Glomerular endothelial cell (primary cell): Measurements from ENCODE around the gene PLEKHF1. TPM values are rescaled to one million over a fixed set of nuclear protein-coding genes. Genes with fewer than 3 reads are reported as not detected.
"Not testable (repeated sequence)": the region's sequence is repeated elsewhere in the genome, so short reads cannot be mapped to it uniquely, and the experiment has no call there.

Experiments used
- DNase-seq: peaks from one replicate; pipeline ENCODE4 v3.0.0-alpha.2; 2011; ENCODE audit warnings: low read depth, low spot score; ENCODE audit errors: extremely low read depth
- total RNA-seq: library from RNA; depleted of rRNA; stranded (reverse); fragments of >200 nt; gene quantifications from 2 replicates; pipeline ENCODE4 v1.2.3, GENCODE V29; 2015

The PLEKHF1 gene
- total RNA-seq, 1 donor from 2014 or later, result 16.3 TPM

DNA sequence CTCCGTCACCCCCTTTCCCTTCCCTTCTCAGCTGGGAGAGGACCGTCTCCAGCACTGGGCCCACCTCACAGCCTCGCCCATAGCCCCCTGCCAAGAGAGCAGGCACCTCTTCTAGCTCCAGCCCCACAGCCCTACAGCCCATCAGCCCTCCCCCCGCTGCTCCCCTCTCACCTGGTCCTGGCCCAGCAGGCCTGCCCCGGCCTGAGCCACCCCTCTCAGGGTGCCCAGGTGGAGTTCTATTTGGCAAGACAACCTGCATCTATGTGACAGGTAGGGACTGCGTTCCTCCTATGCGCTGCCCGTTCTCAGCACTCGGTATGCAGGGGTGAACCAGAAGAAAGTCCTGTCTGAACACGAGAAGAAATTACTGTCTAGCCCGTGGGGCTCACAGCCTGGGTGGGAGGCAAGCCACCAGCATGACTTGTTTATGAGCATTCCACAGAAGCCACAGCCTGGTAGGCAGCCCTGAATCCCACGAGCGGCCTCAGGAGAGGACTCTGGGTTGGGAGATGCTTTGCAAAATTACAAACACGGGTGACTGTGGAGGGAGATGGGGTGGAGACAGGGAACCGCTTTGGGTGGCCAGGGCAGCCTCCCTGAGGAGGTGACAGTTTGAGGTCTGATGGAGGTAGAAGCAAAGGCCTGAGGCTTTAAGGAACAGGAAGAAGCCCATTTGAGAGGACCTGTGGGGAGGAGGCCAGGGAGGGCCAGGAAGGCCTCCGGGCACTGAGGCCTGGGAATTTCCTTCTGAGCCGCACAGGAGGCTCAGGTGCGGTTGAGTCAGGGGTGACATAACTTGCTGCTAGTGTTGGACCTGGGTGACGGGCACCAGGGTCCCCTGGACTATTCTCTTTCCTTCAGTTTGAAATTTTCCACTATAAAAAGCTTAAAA is 1.2 kb upstream of the PLEKHF1 start:
- no peak for DNase-seq

DNA sequence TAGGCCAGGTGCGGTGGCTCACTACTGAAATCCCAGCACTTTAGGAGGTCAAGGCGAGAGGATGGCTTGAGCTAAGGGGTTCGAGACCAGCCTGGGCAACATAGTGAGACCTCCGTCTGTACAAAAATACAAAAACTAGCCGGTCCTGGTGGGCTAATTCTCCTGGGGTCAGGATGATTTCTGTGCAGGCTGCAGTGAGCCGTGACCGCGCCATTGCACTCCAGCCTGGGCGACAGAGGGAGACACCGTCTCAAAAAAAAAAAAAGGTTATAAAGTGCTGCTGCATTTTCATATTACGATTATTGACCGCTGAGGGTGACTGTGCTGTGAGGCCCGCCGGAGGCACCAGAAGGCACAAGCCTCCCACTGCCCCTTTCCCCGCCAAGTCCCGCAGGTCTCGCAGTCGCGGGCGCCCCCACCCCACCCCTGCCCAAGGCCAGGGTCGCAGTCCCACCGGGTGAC is 477 bp upstream of the PLEKHF1 start:
- no peak for DNase-seq

DNA sequence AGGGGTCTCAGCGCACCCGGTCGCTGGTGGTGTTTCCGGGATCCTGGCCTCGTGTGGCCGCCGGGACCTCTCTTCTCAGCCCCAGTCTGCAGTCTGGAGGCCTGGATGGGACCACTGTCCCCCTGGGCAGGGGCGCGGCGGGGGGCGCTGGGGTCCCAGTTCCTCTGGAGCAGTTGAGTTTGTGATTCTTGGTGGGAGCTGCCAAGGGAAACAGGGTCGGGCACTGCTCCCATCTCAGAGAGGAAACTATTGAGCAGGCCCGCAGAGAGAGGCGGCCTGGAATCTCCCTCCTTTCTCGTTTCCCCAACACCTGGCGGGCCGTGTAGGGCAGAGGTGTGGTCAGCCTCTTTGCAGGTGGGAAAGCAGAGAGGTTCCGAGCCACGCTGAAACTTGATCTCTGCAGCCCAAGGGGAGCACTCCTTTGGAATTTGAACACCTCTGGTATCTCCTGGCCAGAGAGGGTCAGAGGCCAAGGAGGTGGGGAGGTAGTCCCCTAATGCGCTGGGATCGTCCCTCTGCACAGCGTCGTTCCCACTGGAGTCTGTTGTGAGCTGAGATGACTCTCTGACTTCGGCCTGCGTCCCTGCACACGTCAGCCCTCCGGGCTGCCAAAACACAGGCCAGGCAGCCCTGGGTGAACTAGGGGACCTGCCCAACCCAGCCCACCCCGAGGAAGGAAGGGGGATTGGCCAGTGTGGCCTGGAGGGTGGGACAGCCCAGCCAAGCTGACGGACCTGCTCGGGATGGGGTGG is 741 bp downstream of the PLEKHF1 start:
- no peak for DNase-seq

DNA sequence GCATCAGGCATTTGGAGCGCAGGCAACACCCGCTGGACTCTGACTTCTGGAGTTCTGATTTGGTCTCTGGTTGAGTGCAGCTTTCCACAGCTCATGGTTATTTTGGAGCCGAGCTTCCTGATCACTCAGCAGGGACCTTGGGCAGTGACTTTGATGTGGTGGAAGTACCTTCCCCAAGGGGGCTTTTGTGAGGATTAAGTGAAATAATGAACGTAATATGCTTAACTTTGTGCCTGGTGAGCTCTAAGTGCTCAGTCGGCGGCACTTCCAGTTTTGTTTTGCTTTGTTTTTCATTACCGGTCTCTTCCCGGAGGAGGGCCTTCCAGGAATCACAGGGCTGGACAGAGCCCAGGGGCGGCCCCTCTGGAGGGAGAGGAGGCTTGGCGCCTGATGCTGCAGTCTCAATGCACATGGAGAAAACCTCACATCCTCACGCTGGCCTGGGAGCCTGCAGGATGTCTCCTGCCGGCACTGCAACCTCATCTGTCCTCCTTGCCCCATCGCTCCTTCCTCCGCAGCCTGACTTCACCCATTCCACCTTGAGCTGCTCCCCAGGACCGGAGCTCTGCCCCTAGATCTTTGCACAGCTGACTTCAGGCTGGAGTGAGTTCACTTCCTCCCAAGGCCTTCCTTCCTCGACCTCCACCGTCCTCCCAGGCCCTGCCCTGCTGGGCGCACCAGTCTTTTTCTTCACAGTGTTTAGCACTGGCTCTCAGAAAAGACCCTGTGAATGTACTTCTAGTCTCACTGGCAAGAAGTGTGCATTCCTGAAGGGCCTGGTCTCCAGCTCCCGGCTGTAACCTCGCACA is 1.5 kb downstream of the PLEKHF1 start:
- no peak for DNase-seq

DNA sequence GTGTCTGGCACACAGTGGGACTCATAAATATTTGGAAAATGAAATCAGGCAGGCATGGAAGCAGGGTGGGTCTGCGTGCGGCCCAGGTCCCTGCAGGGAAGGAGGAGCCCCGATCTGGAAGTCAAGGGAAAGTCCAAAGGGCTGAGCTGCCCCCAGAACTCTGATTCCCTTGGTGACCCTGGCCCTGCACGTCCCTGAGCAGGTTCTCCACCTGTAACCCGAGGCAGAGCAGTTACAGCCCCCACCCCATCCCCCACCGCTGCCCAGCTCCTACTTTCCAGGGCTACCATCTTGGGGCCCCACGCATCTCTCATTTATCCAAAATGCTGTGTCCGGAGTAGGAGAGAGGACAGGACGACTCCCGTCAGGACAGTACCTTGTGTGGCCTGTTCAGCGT is 2.1 kb downstream of the PLEKHF1 start:
- no peak for DNase-seq

- no peak for DNase-seq
Observed at GRCh38 chr19:29667901-29668341, 2.7 kb downstream of the PLEKHF1 start.

- DNase-seq, result no peak
Observed at GRCh38 chr19:29668746-29669609, 3.7 kb downstream of the PLEKHF1 start.

DNA sequence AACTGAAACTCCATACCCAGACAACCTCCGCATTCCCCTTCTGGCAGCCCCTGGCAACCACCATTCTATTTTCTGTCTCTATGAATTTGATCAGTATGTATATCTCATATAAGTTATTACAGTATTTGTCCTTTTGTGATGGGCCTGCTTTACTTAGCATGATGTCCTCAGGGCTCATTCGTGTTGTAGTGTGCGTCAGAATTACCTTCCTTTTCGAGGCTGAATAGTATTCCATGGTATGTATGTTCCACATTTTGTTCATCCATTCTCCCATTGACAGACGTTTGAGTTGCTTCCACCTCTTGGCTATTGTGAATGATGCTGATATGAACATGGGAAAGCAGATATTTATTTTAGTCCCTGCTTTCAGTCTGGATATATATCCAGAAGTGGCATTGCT is 5.0 kb downstream of the PLEKHF1 start:
- no peak for DNase-seq

DNA sequence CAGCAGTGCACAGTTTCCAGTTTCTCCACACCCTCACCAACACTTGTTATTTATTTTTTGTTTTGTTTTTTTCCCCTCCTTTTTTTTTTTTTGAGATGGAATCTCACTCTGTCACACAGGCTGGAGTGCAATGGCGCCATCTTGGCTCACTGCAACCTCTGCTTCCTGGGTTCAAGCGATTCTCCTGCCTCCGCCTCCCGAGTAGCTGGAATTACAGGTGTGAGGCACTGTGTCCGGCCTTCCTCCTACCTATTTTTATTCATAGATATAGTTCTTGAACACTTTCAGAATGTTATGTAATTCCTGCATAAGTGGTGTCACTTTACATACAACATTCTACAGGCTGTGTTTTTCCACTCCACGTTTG is 5.7 kb downstream of the PLEKHF1 start:
- DNase-seq, result not testable (repeated sequence)

- DNase-seq, result no peak
Observed at GRCh38 chr19:29671393-29672160, 6.3 kb downstream of the PLEKHF1 start.

DNA sequence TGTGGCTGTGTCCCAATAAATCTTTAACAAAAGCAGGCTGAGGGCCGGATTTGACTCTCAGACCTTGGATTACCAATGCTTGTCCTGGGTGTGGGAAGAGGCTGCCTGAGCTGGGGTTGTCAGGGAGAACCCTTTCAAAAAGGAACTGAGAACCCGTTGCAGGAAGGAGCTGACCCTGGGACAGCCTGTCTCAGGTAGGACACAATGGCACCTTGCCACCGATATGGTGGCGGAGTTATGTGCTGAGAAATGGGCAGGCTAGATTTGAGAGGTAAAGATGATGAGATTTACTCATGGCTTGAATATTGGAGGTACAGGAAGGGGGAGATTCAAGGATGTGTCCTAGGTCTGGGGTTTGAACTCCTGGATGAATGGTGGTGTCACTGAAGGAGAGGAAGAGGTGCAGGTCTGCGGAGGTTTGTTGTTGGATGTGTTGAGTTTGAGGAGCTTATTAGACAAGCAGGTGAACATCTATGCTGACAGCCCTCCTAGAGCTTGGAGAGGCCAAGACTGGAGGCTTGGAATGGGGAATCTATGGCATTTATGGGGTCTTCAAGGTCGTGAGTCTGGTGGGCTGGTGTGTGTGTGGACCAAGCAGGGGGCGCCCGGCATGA is 7.2 kb downstream of the PLEKHF1 start:
- DNase-seq, result no peak

- DNase-seq, result no peak
Observed at GRCh38 chr19:29672933-29673336, 7.7 kb downstream of the PLEKHF1 start.

DNA sequence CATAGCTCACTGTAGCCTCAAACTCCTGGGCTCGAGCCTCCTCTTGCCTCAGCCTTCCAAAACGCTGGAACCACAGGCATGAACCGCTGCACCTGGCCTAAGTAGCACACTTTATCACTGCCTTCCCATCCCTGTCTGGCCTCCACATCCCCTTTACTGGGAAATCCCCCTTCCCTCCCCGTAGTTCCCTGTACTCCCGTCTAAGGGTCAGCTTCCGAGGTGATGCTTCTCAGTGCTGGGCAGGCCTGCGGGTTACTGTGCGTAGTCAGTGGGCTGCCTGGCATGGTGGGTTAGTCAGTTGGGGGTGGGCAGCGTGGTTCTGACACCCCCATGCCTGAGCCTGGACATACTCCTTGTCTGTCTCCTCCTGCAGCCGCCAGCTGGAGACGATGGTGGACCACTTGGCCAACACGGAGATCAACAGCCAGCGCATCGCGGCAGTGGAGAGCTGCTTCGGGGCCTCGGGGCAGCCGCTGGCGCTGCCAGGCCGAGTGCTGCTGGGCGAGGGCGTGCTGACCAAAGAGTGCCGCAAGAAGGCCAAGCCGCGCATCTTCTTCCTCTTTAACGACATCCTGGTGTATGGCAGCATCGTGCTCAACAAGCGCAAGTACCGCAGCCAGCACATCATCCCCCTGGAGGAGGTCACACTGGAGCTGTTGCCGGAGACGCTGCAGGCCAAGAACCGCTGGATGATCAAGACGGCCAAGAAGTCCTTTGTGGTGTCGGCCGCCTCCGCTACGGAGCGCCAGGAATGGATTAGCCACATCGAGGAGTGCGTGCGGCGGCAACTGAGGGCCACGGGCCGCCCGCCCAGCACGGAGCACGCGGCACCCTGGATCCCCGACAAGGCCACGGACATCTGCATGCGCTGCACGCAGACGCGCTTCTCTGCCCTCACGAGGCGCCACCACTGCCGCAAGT is 8.4 kb downstream of the PLEKHF1 start:
- DNase-seq, result no peak

GRCh38 chr19:29674374-29675119 is 9.3 kb downstream of the PLEKHF1 start:
- no peak for DNase-seq

DNA sequence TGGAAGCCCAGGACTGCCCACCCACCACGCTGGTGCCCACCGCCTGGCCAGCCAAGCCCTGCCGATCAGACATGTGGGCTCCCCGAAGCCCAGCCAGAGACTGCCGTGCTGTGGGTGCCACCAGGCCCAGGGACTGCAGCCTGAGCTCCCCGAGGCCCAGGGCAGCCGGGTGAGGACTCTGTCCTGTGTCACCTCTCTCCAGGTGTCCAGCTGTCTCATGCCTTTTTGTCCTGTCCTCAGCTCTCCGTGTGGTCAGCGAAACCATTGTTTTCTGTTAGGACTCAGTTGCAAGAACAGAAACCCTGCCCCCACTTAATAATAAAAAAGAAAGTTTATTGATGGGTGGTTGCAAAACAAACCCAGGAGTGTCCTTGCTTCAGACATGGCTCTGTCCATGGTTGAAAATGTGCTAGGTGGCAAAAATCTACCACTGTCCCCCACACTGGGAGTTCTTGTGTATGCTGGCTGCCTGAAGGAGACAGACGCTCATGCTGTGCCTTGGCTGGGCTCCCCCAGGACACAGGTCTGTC is 9.9 kb downstream of the PLEKHF1 start:
- no peak for DNase-seq

DNA sequence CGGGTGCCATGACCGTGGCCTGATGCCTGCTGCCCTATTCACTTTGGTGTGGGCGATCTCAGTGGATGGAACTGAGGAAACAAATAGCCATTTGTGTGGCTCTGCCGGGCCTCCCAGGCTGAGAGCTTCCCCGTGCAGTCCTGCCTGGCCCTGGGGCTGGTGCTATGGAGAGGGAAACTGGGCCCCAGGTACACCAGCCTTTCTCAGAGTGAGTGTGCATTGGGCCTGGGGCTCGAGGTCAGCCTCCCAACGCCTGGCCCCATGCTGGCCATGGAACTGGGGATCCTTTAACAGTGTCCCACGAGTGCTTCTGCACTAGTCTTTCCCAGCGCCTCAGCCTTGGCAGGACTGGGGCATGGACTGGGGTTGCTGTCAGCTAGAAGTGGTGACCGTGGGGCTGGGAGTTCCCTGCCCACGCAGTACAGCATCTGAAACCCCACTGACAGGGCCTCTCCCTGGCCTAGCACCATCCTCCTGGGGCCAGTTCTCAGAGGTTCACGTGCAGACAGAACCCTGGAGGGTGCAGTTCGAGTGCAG is 10.5 kb downstream of the PLEKHF1 start:
- DNase-seq, result no peak

DNA sequence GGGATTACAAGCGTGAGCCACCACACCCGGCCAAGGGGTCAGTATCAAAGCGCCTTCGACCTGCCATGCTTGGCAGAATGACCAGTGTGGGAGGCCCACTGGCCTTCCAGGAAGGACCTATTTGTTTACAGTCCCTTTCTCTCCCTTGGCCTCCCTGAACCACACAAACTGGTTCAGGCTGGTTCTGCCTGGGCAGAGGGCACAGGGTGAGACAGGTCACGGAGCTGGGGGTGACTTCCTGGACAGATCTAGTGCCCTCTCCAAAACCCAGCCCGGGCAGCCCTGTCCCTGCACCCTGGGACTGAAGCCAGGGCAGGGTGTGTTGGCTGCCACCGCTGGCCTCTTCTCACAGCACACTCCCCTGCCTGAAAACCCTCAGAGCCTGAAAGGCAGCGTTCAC is 11.3 kb downstream of the PLEKHF1 start:
- DNase-seq, result no peak
